ENCODE results near the gene SLC1A3.

Gene SLC1A3

GRCh38 chr5:36724467-36725332 lies 118.3 kb downstream of the SLC1A3 start:
- no peak for TF ChIP-seq CTCF (IDR thresholded peaks at IDR 0.05; ENCODE audit: insufficient read depth, low read depth, low read length, missing control alignments)
- peak; percentile 95 for DNase-seq (ENCODE audit: low read depth)
- H3K4me3 ChIP-seq (ENCODE audit: low read depth, low read length): peak overlapping the region; percentile 86

- no peak overlapping the region for H3K4me3 ChIP-seq (ENCODE audit: low read depth, low read length)
- no peak for DNase-seq (ENCODE audit: low read depth)
- no peak for TF ChIP-seq CTCF (IDR thresholded peaks at IDR 0.05; ENCODE audit: insufficient read depth, low read depth, low read length, missing control alignments)
Measured at GRCh38 chr5:36726317-36726716, 119.9 kb downstream of the SLC1A3 start.

- no peak for DNase-seq (ENCODE audit: low read depth)
- no peak overlapping the region for H3K4me3 ChIP-seq (ENCODE audit: low read depth, low read length)
- TF ChIP-seq CTCF (IDR thresholded peaks at IDR 0.05; ENCODE audit: insufficient read depth, low read depth, low read length, missing control alignments): no peak
Measured at GRCh38 chr5:36726767-36727166, 120.4 kb downstream of the SLC1A3 start.

GRCh38 chr5:36728697-36729543 lies 122.5 kb downstream of the SLC1A3 start:
- TF ChIP-seq CTCF (IDR thresholded peaks at IDR 0.05; ENCODE audit: insufficient read depth, low read depth, low read length, missing control alignments): peak; percentile 60
- DNase-seq (ENCODE audit: low read depth): peak; percentile 80
- H3K4me3 ChIP-seq (ENCODE audit: low read depth, low read length): no peak overlapping the region

- H3K4me3 ChIP-seq (ENCODE audit: low read depth, low read length): no peak overlapping the region
- TF ChIP-seq CTCF (IDR thresholded peaks at IDR 0.05; ENCODE audit: insufficient read depth, low read depth, low read length, missing control alignments): no peak
- DNase-seq (ENCODE audit: low read depth): no peak
Measured at GRCh38 chr5:36730537-36731216, 124.3 kb downstream of the SLC1A3 start.

- no peak for TF ChIP-seq CTCF (IDR thresholded peaks at IDR 0.05; ENCODE audit: insufficient read depth, low read depth, low read length, missing control alignments)
- no peak for DNase-seq (ENCODE audit: low read depth)
- no peak overlapping the region for H3K4me3 ChIP-seq (ENCODE audit: low read depth, low read length)
Measured at GRCh38 chr5:36733183-36733582, 126.8 kb downstream of the SLC1A3 start.
